BLaER1 treated with 17β-estradiol and CSF1 and Interleukin-3, amounts not matched to agents 10 nM and 100 nM (cell line): ENCODE measurements around the gene DNAJB1.

Source experiments
- H3K27ac ChIP-seq, 11 experiments: shearing (Covaris generic); formaldehyde crosslinking; 2 replicates each; pipeline ENCODE4 v1.8.1; 2022
- H3K27me3 ChIP-seq, 11 experiments: shearing (Covaris generic); formaldehyde crosslinking; 2 replicates each; pipeline ENCODE4 v1.8.1; 2022
- H3K36me3 ChIP-seq, 11 experiments: shearing (Covaris generic); formaldehyde crosslinking; 2 replicates each; pipeline ENCODE4 v1.8.1; 2022
- H3K4me1 ChIP-seq, 10 experiments: shearing (Covaris generic); formaldehyde crosslinking; 2 replicates each; pipeline ENCODE4 v1.8.1; 2022
- H3K4me2 ChIP-seq, 11 experiments: shearing (Covaris generic); formaldehyde crosslinking; 2 replicates each; pipeline ENCODE4 v1.8.1; 2022
- H3K4me3 ChIP-seq, 10 experiments: shearing (Covaris generic); formaldehyde crosslinking; 2 replicates each; pipeline ENCODE4 v1.8.1; 2022
- H3K9ac ChIP-seq, 11 experiments: shearing (Covaris generic); formaldehyde crosslinking; 2 replicates each; pipeline ENCODE4 v1.8.1; 2022
- H3K9me3 ChIP-seq, 11 experiments: shearing (Covaris generic); formaldehyde crosslinking; replicated peaks in 1 of 11; 2 replicates each; pipeline ENCODE4 v1.8.1; 2022
- H4K20me1 ChIP-seq, 11 experiments: shearing (Covaris generic); formaldehyde crosslinking; 2 replicates each; pipeline ENCODE4 v1.8.1; 2022
- Cebpa-rat ChIP-seq, 11 experiments: shearing (Covaris generic); IDR thresholded peaks; 2 replicates each; pipeline ENCODE4 v1.8.1; 2022

Gene DNAJB1

GRCh38 chr19:14563590-14563926 is 45.4 kb upstream of the DNAJB1 start:
- Histone ChIP-seq H3K9ac (peak overlapping the region in 10 of 11 experiments; percentile 68 to 81 (median 78); a peak in 17 of 22 replicates), H3K27ac (peak overlapping the region in 9 of 11 experiments; percentile 74 to 87 (median 82); a peak in 18 of 22 replicates), H3K4me2 (peak overlapping the region; percentile 95 to 100 (median 97)), H3K27me3 (no peaks in the 10 kb centered on the region), H4K20me1 (peaks cover 24 to 87% (median 68%) of the 10 kb centered on the region in 11 experiments; a peak in 19 of 22 replicates), H3K36me3 (peaks cover 11 to 41% (median 25%) of the 10 kb centered on the region in 11 experiments; a peak in 18 of 22 replicates), H3K4me1 (peaks cover 92 to 96% (median 95%) of the 10 kb centered on the region in 10 experiments), H3K4me3 (peak overlapping the region in 3 of 10 experiments; percentile 14 to 45 (median 19); a peak in 3 of 20 replicates), H3K9me3 (no peaks in the 10 kb centered on the region)
- TF ChIP-seq Cebpa-rat (IDR thresholded peaks at IDR 0.05): no peak

GRCh38 chr19:14562660-14563589 is 44.7 kb upstream of the DNAJB1 start:
- H3K27me3 ChIP-seq: no peaks in the 10 kb centered on the region
- no peak for TF ChIP-seq Cebpa-rat (IDR thresholded peaks at IDR 0.05)
- peak overlapping the region; percentile 17 to 57 (median 44); a peak in 19 of 20 replicates for H3K4me3 ChIP-seq
- H4K20me1 ChIP-seq: peaks cover 24 to 87% (median 68%) of the 10 kb centered on the region in 11 experiments; a peak in 19 of 22 replicates
- peak overlapping the region; percentile 62 to 87 (median 82); a peak in 21 of 22 replicates for H3K27ac ChIP-seq
- no peaks in the 10 kb centered on the region for H3K9me3 ChIP-seq
- H3K9ac ChIP-seq: peak overlapping the region; percentile 68 to 81 (median 78)
- peak overlapping the region; percentile 95 to 100 (median 97) for H3K4me2 ChIP-seq
- H3K4me1 ChIP-seq: peaks cover 92 to 96% (median 94%) of the 10 kb centered on the region in 10 experiments
- peaks cover 11 to 37% (median 21%) of the 10 kb centered on the region in 11 experiments; a peak in 16 of 22 replicates for H3K36me3 ChIP-seq

GRCh38 chr19:14561847-14562351 is 43.7 kb upstream of the DNAJB1 start:
- Histone ChIP-seq H3K27ac (peak overlapping the region; percentile 62 to 87 (median 82); a peak in 21 of 22 replicates), H3K4me2 (peak overlapping the region; percentile 95 to 100 (median 97)), H3K36me3 (peaks cover 6 to 26% (median 19%) of the 10 kb centered on the region in 11 experiments; a peak in 15 of 22 replicates), H3K9ac (peak overlapping the region; percentile 68 to 81 (median 78)), H3K4me3 (peak overlapping the region; percentile 17 to 57 (median 44)), H4K20me1 (peaks cover 14 to 87% (median 60%) of the 10 kb centered on the region in 11 experiments; a peak in 19 of 22 replicates), H3K9me3 (no peaks in the 10 kb centered on the region), H3K4me1 (peaks cover 86 to 96% (median 91%) of the 10 kb centered on the region in 10 experiments), H3K27me3 (no peaks in the 10 kb centered on the region)
- no peak for TF ChIP-seq Cebpa-rat (IDR thresholded peaks at IDR 0.05)

GRCh38 chr19:14561249-14561648 is 43.1 kb upstream of the DNAJB1 start:
- no peaks in the 10 kb centered on the region for H3K9me3 ChIP-seq
- H3K4me1 ChIP-seq: peaks cover 88 to 97% (median 92%) of the 10 kb centered on the region in 10 experiments
- peak overlapping the region; percentile 68 to 81 (median 78) for H3K9ac ChIP-seq
- no peaks in the 10 kb centered on the region for H3K27me3 ChIP-seq
- peak overlapping the region; percentile 62 to 87 (median 82); a peak in 21 of 22 replicates for H3K27ac ChIP-seq
- TF ChIP-seq Cebpa-rat (IDR thresholded peaks at IDR 0.05): no peak
- H3K4me3 ChIP-seq: peak overlapping the region in 5 of 10 experiments; percentile 17 to 55 (median 43); a peak in 5 of 20 replicates
- peak overlapping the region; percentile 95 to 100 (median 97) for H3K4me2 ChIP-seq
- peaks cover 6 to 25% (median 19%) of the 10 kb centered on the region in 11 experiments; a peak in 15 of 22 replicates for H3K36me3 ChIP-seq
- peaks cover 14 to 91% (median 59%) of the 10 kb centered on the region in 11 experiments; a peak in 19 of 22 replicates for H4K20me1 ChIP-seq

GRCh38 chr19:14560776-14561108 is 42.5 kb upstream of the DNAJB1 start:
- peaks cover 15 to 91% (median 59%) of the 10 kb centered on the region in 11 experiments; a peak in 18 of 22 replicates for H4K20me1 ChIP-seq
- peak overlapping the region; percentile 68 to 81 (median 78) for H3K9ac ChIP-seq
- H3K4me1 ChIP-seq: peaks cover 85 to 95% (median 92%) of the 10 kb centered on the region in 10 experiments
- no peaks in the 10 kb centered on the region for H3K27me3 ChIP-seq
- peak overlapping the region; percentile 62 to 87 (median 82); a peak in 21 of 22 replicates for H3K27ac ChIP-seq
- peak overlapping the region; percentile 95 to 100 (median 97) for H3K4me2 ChIP-seq
- no peaks in the 10 kb centered on the region for H3K9me3 ChIP-seq
- peak overlapping the region in 5 of 10 experiments; percentile 7 to 29 (median 10); a peak in 3 of 20 replicates for H3K4me3 ChIP-seq
- no peak for TF ChIP-seq Cebpa-rat (IDR thresholded peaks at IDR 0.05)
- peaks cover 6 to 20% (median 15%) of the 10 kb centered on the region in 11 experiments; a peak in 15 of 22 replicates for H3K36me3 ChIP-seq

- TF ChIP-seq Cebpa-rat (IDR thresholded peaks at IDR 0.05): no peak
- Histone ChIP-seq H4K20me1 (peaks cover 14 to 88% (median 56%) of the 10 kb centered on the region in 11 experiments; a peak in 18 of 22 replicates), H3K9me3 (no peaks in the 10 kb centered on the region), H3K27me3 (no peaks in the 10 kb centered on the region), H3K4me2 (peak overlapping the region; percentile 95 to 100 (median 97)), H3K27ac (peak overlapping the region; percentile 62 to 87 (median 82); a peak in 21 of 22 replicates), H3K36me3 (peaks cover 6 to 14% (median 10%) of the 10 kb centered on the region in 11 experiments; a peak in 13 of 22 replicates), H3K4me3 (peak overlapping the region in 5 of 10 experiments; percentile 7 to 17 (median 8); a peak in 3 of 20 replicates), H3K4me1 (peaks cover 79 to 95% (median 90%) of the 10 kb centered on the region in 10 experiments), H3K9ac (peak overlapping the region; percentile 68 to 81 (median 78))
Observed at GRCh38 chr19:14559916-14560775, 41.9 kb upstream of the DNAJB1 start.

GRCh38 chr19:14558370-14559066 is 40.3 kb upstream of the DNAJB1 start:
- Histone ChIP-seq H3K4me3 (0 out of 20 replicates have a peak overlapping the region, but pooled peaks of 2 of the 10 experiments have one; percentile 2 to 8), H3K9ac (peak overlapping the region; percentile 6 to 80 (median 58); a peak in 18 of 22 replicates), H3K4me2 (peak overlapping the region; percentile 23 to 100 (median 95)), H3K4me1 (peaks cover 72 to 99% (median 90%) of the 10 kb centered on the region in 10 experiments), H3K27me3 (no peaks in the 10 kb centered on the region), H3K27ac (peak overlapping the region in 9 of 11 experiments; percentile 26 to 87 (median 58); a peak in 17 of 22 replicates), H4K20me1 (peaks cover 18 to 90% (median 59%) of the 10 kb centered on the region in 11 experiments; a peak in 18 of 22 replicates), H3K36me3 (peaks cover 0 to 17% (median 5%) of the 10 kb centered on the region in 11 experiments; a peak in 11 of 22 replicates), H3K9me3 (no peaks in the 10 kb centered on the region)
- no peak for TF ChIP-seq Cebpa-rat (IDR thresholded peaks at IDR 0.05)
